Psoas muscle (tissue), 8 donors: ENCODE results near the gene SMCO4. TPM values are rescaled to one million over a fixed set of nuclear protein-coding genes. Genes with fewer than 3 reads are reported as not detected.

Experiments
- ATAC-seq, 4 donors: fragments of 200-7000 bp; cut with Tn5 transposase; one replicate each; pipeline ENCODE4 v1.9.1; 2020; ENCODE audit warnings: moderate library complexity in 3 of 4, mild to moderate bottlenecking in 2 of 4
- DNase-seq, 2 donors: peaks; one replicate each; pipeline ENCODE4 v3.0.0-alpha.2; 2020
- H3K27ac ChIP-seq: fragments of 200-600 bp; one replicate; pipeline ENCODE4 v1.8.0; 2022
- H3K27me3 ChIP-seq, 3 donors: fragments of 200-600 bp in 1 of 3; one replicate each; pipeline versions ENCODE4 v1.6.1 to v1.8.0; 2013 to 2022; ENCODE audit warnings: low read length in 2 of 3, mild to moderate bottlenecking in 2 of 3, moderate library complexity in 1 of 3; ENCODE audit not compliant: insufficient read depth in 3 of 3
- H3K36me3 ChIP-seq, 2 donors: fragments of 200-600 bp in 1 of 2; one replicate each; pipeline versions ENCODE4 v1.6.1 to v1.8.0; 2013 to 2022; ENCODE audit warnings: low read depth in 1 of 2, mild to moderate bottlenecking in 1 of 2, moderate library complexity in 1 of 2; ENCODE audit not compliant: insufficient read depth in 1 of 2
- H3K4me1 ChIP-seq: fragments of 200-600 bp; one replicate; pipeline ENCODE4 v1.8.0; 2022
- H3K4me3 ChIP-seq: fragments of 200-600 bp; one replicate; pipeline ENCODE4 v1.8.0; 2022; ENCODE audit warnings: mild to moderate bottlenecking
- H3K9me3 ChIP-seq: fragments of 200-600 bp; one replicate; pipeline ENCODE4 v1.8.0; 2022
- CTCF ChIP-seq: fragments of 200-600 bp; IDR thresholded peaks from one replicate; pipeline ENCODE4 v1.8.0; 2022; ENCODE audit warnings: antibody characterized with exemption
- WGBS, 3 donors: extraction: QIAGEN DNeasy Blood & Tissue Kit; methylation state at CpG; one replicate each; pipeline versions ENCODE4 v1.1.6 to v1.1.7; 2013; 5-methylcytosine and 5-hydroxymethylcytosine counted together
- intact Hi-C, 2 donors: fragments of 100-400 bp; cut with DNase I; formaldehyde crosslinking; loops; one replicate each; pipeline versions ENCODE4 v1.11.0 to v1.14.2; 2022
- polyA plus RNA-seq, 3 donors: library from polyadenylated mRNA; stranded (reverse); fragments of 200-250 nt; gene quantifications; one replicate each; pipeline ENCODE4 v1.2.3, GENCODE V29; 2013
- total RNA-seq, 4 donors: library from RNA; stranded (reverse); fragmentation: NEBNext Ultra II Directional in 2 of 4; extraction: Animal tissue kit (Norgen Biotek cat#: 25700) in 2 of 4; gene quantifications; one replicate each; pipeline versions ENCODE4 v1.2.1 to v1.2.4, GENCODE V29; 2021 to 2023
- donor health status: healthy with polysubstance abuse.
- donor health status: DM: no; HTN: no; CAD: no; lungs with moderate emphysema.
- donor health status: Bipolar disorder and iron deficiency.
- donor health status: healthy.
- donor health status: DM: yes; HTN: yes; CAD: no.
- donor health status: DM: no; HTN: no; CAD: no.
- donor health status: DM: no; HTN: no; CAD: no.
- donor health status: DM: yes; HTN: yes; CAD: no.

Gene SMCO4
- total and polyA plus RNA-seq, 7 donors, result 3.5 to 21.8 (median 8.6) TPM

- DNase-seq, result peak in 1 of 2 donors; percentile 18
- no peak overlapping the region for H3K4me3 ChIP-seq
- H3K27me3 ChIP-seq, result no peaks in the 10 kb centered on the region
- H3K9me3 ChIP-seq, result no peaks in the 10 kb centered on the region
- ATAC-seq, result peak; percentile 71 to 90 (median 82)
- no peak overlapping the region for H3K27ac ChIP-seq
- TF ChIP-seq CTCF, result peak; percentile 31
- 82 to 89% (median 86%) methylated on average over 6 of the region's 6 CpGs for WGBS, 3 donors
- H3K36me3 ChIP-seq, result peaks cover 0 to 5% of the 10 kb centered on the region in 2 donors
- intact Hi-C loops, result loop anchor here in 1 of 2 donors (1.0 to 5.0 kb wide), 2 partner anchors 62 to 141 kb away; partner anchors contain the start of gene SMCO4
- no peaks in the 10 kb centered on the region for H3K4me1 ChIP-seq
These were observed 61.5 kb downstream of the SMCO4 start for GRCh38 chr11:93481696-93482095.

GRCh38 chr11:93481279-93481678 is 61.9 kb downstream of the SMCO4 start:
- no peak overlapping the region for H3K27ac ChIP-seq
- intact Hi-C loops, result loop anchor here in 1 of 2 donors (1.0 to 5.0 kb wide), 2 partner anchors 62 to 141 kb away; partner anchors contain the start of gene SMCO4
- no peaks in the 10 kb centered on the region for H3K4me1 ChIP-seq
- no peak for ATAC-seq
- DNase-seq, result no peak
- H3K9me3 ChIP-seq, result no peaks in the 10 kb centered on the region
- H3K4me3 ChIP-seq, result no peak overlapping the region
- H3K36me3 ChIP-seq, result peaks cover 0 to 5% of the 10 kb centered on the region in 2 donors
- 92 to 96% (median 94%) methylated on average over 16 of the region's 16 CpGs for WGBS, 3 donors
- H3K27me3 ChIP-seq, result no peaks in the 10 kb centered on the region
- TF ChIP-seq CTCF, result no peak

- H3K4me1 ChIP-seq, result no peaks in the 10 kb centered on the region
- no peak for ATAC-seq
- DNase-seq, result no peak
- H3K4me3 ChIP-seq, result no peak overlapping the region
- H3K27me3 ChIP-seq, result no peaks in the 10 kb centered on the region
- WGBS, 3 donors, result 97 to 100% (median 100%) methylated on average over 1 of the region's 1 CpG
- H3K36me3 ChIP-seq, result peaks cover 0 to 5% of the 10 kb centered on the region in 2 donors
- no peaks in the 10 kb centered on the region for H3K9me3 ChIP-seq
- intact Hi-C loops, result loop anchor here in 1 of 2 donors (1.0 to 5.0 kb wide), 2 partner anchors 63 to 142 kb away; partner anchors contain the start of gene SMCO4
- TF ChIP-seq CTCF, result no peak
- no peak overlapping the region for H3K27ac ChIP-seq
These were observed 62.4 kb downstream of the SMCO4 start for GRCh38 chr11:93480756-93481155.

GRCh38 chr11:93480256-93480655 is 62.9 kb downstream of the SMCO4 start:
- H3K27ac ChIP-seq, result no peak overlapping the region
- H3K27me3 ChIP-seq, result no peaks in the 10 kb centered on the region
- ATAC-seq (no peak), DNase-seq (no peak)
- 92 to 95% (median 93%) methylated on average over 6 of the region's 6 CpGs for WGBS, 3 donors
- H3K9me3 ChIP-seq, result no peaks in the 10 kb centered on the region
- intact Hi-C loops, result loop anchor here in 1 of 2 donors (5.0 kb wide), 1 partner anchor 142 kb away; no protein-coding TSS in a partner anchor
- H3K36me3 ChIP-seq, result peaks cover 0 to 5% of the 10 kb centered on the region in 2 donors
- no peaks in the 10 kb centered on the region for H3K4me1 ChIP-seq
- H3K4me3 ChIP-seq, result no peak overlapping the region
- TF ChIP-seq CTCF, result no peak

GRCh38 chr11:93478841-93479240 is 64.3 kb downstream of the SMCO4 start:
- WGBS, 3 donors, result 93 to 96% (median 96%) methylated on average over 19 of the region's 19 CpGs
- intact Hi-C loops, result no loop called here
- no peaks in the 10 kb centered on the region for H3K4me1 ChIP-seq
- no peaks in the 10 kb centered on the region for H3K27me3 ChIP-seq
- ATAC-seq, result no peak
- DNase-seq, result no peak
- no peaks in the 10 kb centered on the region for H3K9me3 ChIP-seq
- H3K27ac ChIP-seq, result no peak overlapping the region
- TF ChIP-seq CTCF, result no peak
- no peak overlapping the region for H3K4me3 ChIP-seq
- H3K36me3 ChIP-seq, result peaks cover 0 to 5% of the 10 kb centered on the region in 2 donors
